ENCODE measurements around the gene BOLA3.
A peak's percentile ranks its signal among the peaks of the same experiment; 100 is the strongest.
"Not testable (repeated sequence)": the region's sequence is repeated elsewhere in the genome, so short reads cannot be mapped to it uniquely, and the experiment has no call there.

Gene BOLA3

GRCh38 chr2:74095632-74096031 is 52.1 kb downstream of the BOLA3 start:
- no peak for ATAC-seq (replicated peaks; ENCODE audit: extremely low read depth, poor library complexity, severe bottlenecking)
- DNase-seq (ENCODE audit: low spot score in 2 of 2) = no peak
- Mint-ChIP-seq H3K4me1 (no peaks in the 10 kb centered on the region), H3K27ac (ENCODE audit: low read depth) (no peak overlapping the region), H3K9me3 (no peaks in the 10 kb centered on the region), H3K36me3 (ENCODE audit: insufficient read depth) (peaks cover 26% of the 10 kb centered on the region), H3K4me3 (no peak overlapping the region), H3K27me3 (no peaks in the 10 kb centered on the region)

GRCh38 chr2:74094291-74094690 is 53.4 kb downstream of the BOLA3 start:
- H3K27me3 Mint-ChIP-seq = no peaks in the 10 kb centered on the region
- no peaks in the 10 kb centered on the region for H3K4me1 Mint-ChIP-seq
- H3K27ac Mint-ChIP-seq (ENCODE audit: low read depth) = peak overlapping the region; percentile 6
- H3K9me3 Mint-ChIP-seq = no peaks in the 10 kb centered on the region
- H3K36me3 Mint-ChIP-seq (ENCODE audit: insufficient read depth) = peaks cover 28% of the 10 kb centered on the region
- no peak for ATAC-seq (replicated peaks; ENCODE audit: extremely low read depth, poor library complexity, severe bottlenecking)
- no peak for DNase-seq (ENCODE audit: low spot score in 2 of 2)
- H3K4me3 Mint-ChIP-seq = no peak overlapping the region

GRCh38 chr2:74093840-74094239 is 53.9 kb downstream of the BOLA3 start:
- Mint-ChIP-seq H3K36me3 (ENCODE audit: insufficient read depth) (peaks cover 27% of the 10 kb centered on the region), H3K9me3 (no peaks in the 10 kb centered on the region), H3K4me3 (no peak overlapping the region), H3K4me1 (no peaks in the 10 kb centered on the region), H3K27ac (ENCODE audit: low read depth) (peak overlapping the region; percentile 6), H3K27me3 (no peaks in the 10 kb centered on the region)
- ATAC-seq (replicated peaks; ENCODE audit: extremely low read depth, poor library complexity, severe bottlenecking) = no peak
- no peak for DNase-seq (ENCODE audit: low spot score in 2 of 2)

GRCh38 chr2:74093426-74093825 is 54.3 kb downstream of the BOLA3 start:
- H3K36me3 Mint-ChIP-seq (ENCODE audit: insufficient read depth) = peaks cover 23% of the 10 kb centered on the region
- ATAC-seq (replicated peaks; ENCODE audit: extremely low read depth, poor library complexity, severe bottlenecking) (no peak), DNase-seq (ENCODE audit: low spot score in 2 of 2) (no peak)
- no peaks in the 10 kb centered on the region for H3K9me3 Mint-ChIP-seq
- no peaks in the 10 kb centered on the region for H3K4me1 Mint-ChIP-seq
- no peaks in the 10 kb centered on the region for H3K27me3 Mint-ChIP-seq
- no peak overlapping the region for H3K4me3 Mint-ChIP-seq
- H3K27ac Mint-ChIP-seq (ENCODE audit: low read depth) = no peak overlapping the region

- Mint-ChIP-seq H3K27ac (ENCODE audit: low read depth) (no peak overlapping the region), H3K4me3 (no peak overlapping the region), H3K27me3 (no peaks in the 10 kb centered on the region), H3K9me3 (no peaks in the 10 kb centered on the region), H3K36me3 (ENCODE audit: insufficient read depth) (peaks cover 20% of the 10 kb centered on the region), H3K4me1 (no peaks in the 10 kb centered on the region)
- ATAC-seq (replicated peaks; ENCODE audit: extremely low read depth, poor library complexity, severe bottlenecking) = no peak
- DNase-seq (ENCODE audit: low spot score in 2 of 2) = no peak
These were observed 55.4 kb downstream of the BOLA3 start for GRCh38 chr2:74092275-74092674.

- H3K36me3 Mint-ChIP-seq (ENCODE audit: insufficient read depth) = peaks cover 18% of the 10 kb centered on the region
These were observed 56.3 kb downstream of the BOLA3 start for GRCh38 chr2:74091391-74091790.

GRCh38 chr2:74089816-74090745 is 57.6 kb downstream of the BOLA3 start:
- Mint-ChIP-seq H3K4me1 (no peaks in the 10 kb centered on the region), H3K4me3 (no peak overlapping the region), H3K36me3 (ENCODE audit: insufficient read depth) (peaks cover 19% of the 10 kb centered on the region), H3K9me3 (no peaks in the 10 kb centered on the region), H3K27ac (ENCODE audit: low read depth) (no peak overlapping the region), H3K27me3 (no peaks in the 10 kb centered on the region)
- no peak for DNase-seq (ENCODE audit: low spot score in 2 of 2)
- no peak for ATAC-seq (replicated peaks; ENCODE audit: extremely low read depth, poor library complexity, severe bottlenecking)

More at GRCh38 chr2:74091391-74091790, 56.3 kb downstream of the BOLA3 start:
- Mint-ChIP-seq H3K4me1 (no peaks in the 10 kb centered on the region), H3K27ac (ENCODE audit: low read depth) (peak overlapping the region; percentile 50), H3K4me3 (no peak overlapping the region), H3K9me3 (no peaks in the 10 kb centered on the region), H3K27me3 (no peaks in the 10 kb centered on the region)
- ATAC-seq (replicated peaks; ENCODE audit: extremely low read depth, poor library complexity, severe bottlenecking) (no peak), DNase-seq (ENCODE audit: low spot score in 2 of 2) (no peak)

- ATAC-seq (replicated peaks; ENCODE audit: extremely low read depth, poor library complexity, severe bottlenecking); H3K27ac Mint-ChIP-seq (ENCODE audit: low read depth); H3K9me3 Mint-ChIP-seq; H3K27me3 Mint-ChIP-seq; H3K4me1 Mint-ChIP-seq; H3K4me3 Mint-ChIP-seq; DNase-seq (ENCODE audit: low spot score in 2 of 2): not testable (repeated sequence)
- H3K36me3 Mint-ChIP-seq (ENCODE audit: insufficient read depth) = peaks cover 24% of the 10 kb centered on the region
These were observed 59.0 kb downstream of the BOLA3 start for GRCh38 chr2:74088676-74089075.

- Mint-ChIP-seq H3K4me1 (no peaks in the 10 kb centered on the region), H3K9me3 (no peaks in the 10 kb centered on the region), H3K36me3 (ENCODE audit: insufficient read depth) (peaks cover 21% of the 10 kb centered on the region), H3K27me3 (no peaks in the 10 kb centered on the region), H3K4me3 (no peak overlapping the region), H3K27ac (ENCODE audit: low read depth) (no peak overlapping the region)
- ATAC-seq (replicated peaks; ENCODE audit: extremely low read depth, poor library complexity, severe bottlenecking) (no peak), DNase-seq (ENCODE audit: low spot score in 2 of 2) (no peak)
These were observed 60.0 kb downstream of the BOLA3 start for GRCh38 chr2:74087696-74088095.

- ATAC-seq (replicated peaks; ENCODE audit: extremely low read depth, poor library complexity, severe bottlenecking) (no peak), DNase-seq (ENCODE audit: low spot score in 2 of 2) (no peak)
- H3K36me3 Mint-ChIP-seq (ENCODE audit: insufficient read depth) = peaks cover 26% of the 10 kb centered on the region
- no peak overlapping the region for H3K4me3 Mint-ChIP-seq
- H3K27ac Mint-ChIP-seq (ENCODE audit: low read depth) = no peak overlapping the region
- peaks cover 5% of the 10 kb centered on the region for H3K4me1 Mint-ChIP-seq
- no peaks in the 10 kb centered on the region for H3K27me3 Mint-ChIP-seq
- no peaks in the 10 kb centered on the region for H3K9me3 Mint-ChIP-seq
These were observed 61.7 kb downstream of the BOLA3 start for GRCh38 chr2:74086021-74086420.
